ENCODE measurements around the gene MIER2.
A peak's percentile ranks its signal among the peaks of the same experiment; 100 is the strongest.
"Not testable (repeated sequence)": the region's sequence is repeated elsewhere in the genome, so short reads cannot be mapped to it uniquely, and the experiment has no call there.

MIER2 gene

GRCh38 chr19:344625-345319 lies at the start of gene MIER2:
TSS of gene MIER2 (minus strand) at chr19:344796. CDS start at chr19:344782, 14 bp downstream.
- DNase-seq: peak; percentile 90

GRCh38 chr19:393560-393959 lies 49.0 kb upstream of the MIER2 start:
- not testable (repeated sequence) for DNase-seq

GRCh38 chr19:392375-392970 lies 47.9 kb upstream of the MIER2 start:
- no peak for DNase-seq

- no peak for DNase-seq
Observed at GRCh38 chr19:391726-392374, 47.3 kb upstream of the MIER2 start.

GRCh38 chr19:391207-391557 lies 46.6 kb upstream of the MIER2 start:
- DNase-seq: no peak

- DNase-seq: no peak
Observed at GRCh38 chr19:390386-391206, 46.0 kb upstream of the MIER2 start.

GRCh38 chr19:389935-390289 lies 45.3 kb upstream of the MIER2 start:
- DNase-seq: no peak

- no peak for DNase-seq
Observed at GRCh38 chr19:389255-389934, 44.8 kb upstream of the MIER2 start.

GRCh38 chr19:388691-389090 lies 44.1 kb upstream of the MIER2 start:
- no peak for DNase-seq

GRCh38 chr19:387777-388176 lies 43.2 kb upstream of the MIER2 start:
- no peak for DNase-seq

GRCh38 chr19:386632-387301 lies 42.2 kb upstream of the MIER2 start:
- DNase-seq: not testable (repeated sequence)

GRCh38 chr19:386189-386588 lies 41.6 kb upstream of the MIER2 start:
- DNase-seq: not testable (repeated sequence)

GRCh38 chr19:384799-385169 lies 40.2 kb upstream of the MIER2 start:
- no peak for DNase-seq

GRCh38 chr19:383922-384798 lies 39.6 kb upstream of the MIER2 start:
- DNase-seq: peak; percentile 24

- no peak for DNase-seq
Observed at GRCh38 chr19:383040-383439, 38.4 kb upstream of the MIER2 start.

- DNase-seq: peak; percentile 21
Observed at GRCh38 chr19:382578-382977, 38.0 kb upstream of the MIER2 start.

- DNase-seq: not testable (repeated sequence)
Observed at GRCh38 chr19:381901-382300, 37.3 kb upstream of the MIER2 start.

- DNase-seq: not testable (repeated sequence)
Observed at GRCh38 chr19:380618-381219, 36.1 kb upstream of the MIER2 start.

GRCh38 chr19:379796-380195 lies 35.2 kb upstream of the MIER2 start:
- no peak for DNase-seq

GRCh38 chr19:378706-379105 lies 34.1 kb upstream of the MIER2 start:
- no peak for DNase-seq

All from CD4-positive, alpha-beta T cell treated with Interleukin-17A for 4 hours (primary cell).